GM18526 (cell line): ENCODE data around the gene DCP1B.

Experiments
- POLR2A ChIP-seq: IDR thresholded peaks from 3 replicates; pipeline ENCODE4 v1.6.1; 2011; ENCODE audit not compliant: insufficient read length; ENCODE audit errors: extremely low read depth

Gene DCP1B

GRCh38 chr12:1994429-1995143 lies 9.7 kb downstream of the DCP1B start:
- TF ChIP-seq POLR2A, result no peak

GRCh38 chr12:1993871-1994371 lies 10.3 kb downstream of the DCP1B start:
- no peak for TF ChIP-seq POLR2A

- no peak for TF ChIP-seq POLR2A
Observed at GRCh38 chr12:1993341-1993740, 10.9 kb downstream of the DCP1B start.

GRCh38 chr12:1992732-1993131 lies 11.5 kb downstream of the DCP1B start:
- TF ChIP-seq POLR2A, result no peak

- no peak for TF ChIP-seq POLR2A
Observed at GRCh38 chr12:1989111-1989510, 15.1 kb downstream of the DCP1B start.

- no peak for TF ChIP-seq POLR2A
Observed at GRCh38 chr12:1984759-1985158, 19.5 kb downstream of the DCP1B start.

- TF ChIP-seq POLR2A, result no peak
Observed at GRCh38 chr12:1980282-1980681, 24.0 kb downstream of the DCP1B start.

- TF ChIP-seq POLR2A, result no peak
Observed at GRCh38 chr12:1978078-1978862, 26.0 kb downstream of the DCP1B start.

GRCh38 chr12:1977588-1977987 lies 26.7 kb downstream of the DCP1B start:
- no peak for TF ChIP-seq POLR2A

- no peak for TF ChIP-seq POLR2A
Observed at GRCh38 chr12:1977109-1977508, 27.1 kb downstream of the DCP1B start.

GRCh38 chr12:1974812-1975211 lies 29.4 kb downstream of the DCP1B start:
- TF ChIP-seq POLR2A, result no peak

GRCh38 chr12:1972856-1973317 lies 31.4 kb downstream of the DCP1B start:
- no peak for TF ChIP-seq POLR2A

- no peak for TF ChIP-seq POLR2A
Observed at GRCh38 chr12:1972260-1972659, 32.0 kb downstream of the DCP1B start.

- TF ChIP-seq POLR2A, result no peak
Observed at GRCh38 chr12:1970331-1970900, 33.8 kb downstream of the DCP1B start.

- TF ChIP-seq POLR2A, result no peak
Observed at GRCh38 chr12:1966561-1967226, 37.6 kb downstream of the DCP1B start.

GRCh38 chr12:1965916-1966315 lies 38.3 kb downstream of the DCP1B start:
- TF ChIP-seq POLR2A, result no peak
